ENCODE measurements around the gene MEF2A.
"Not testable (repeated sequence)": the region's sequence is repeated elsewhere in the genome, so short reads cannot be mapped to it uniquely, and the experiment has no call there.

The MEF2A gene

GRCh38 chr15:99656205-99656604, 90.4 kb downstream of the MEF2A start:
- no peak for DNase-seq

DNA sequence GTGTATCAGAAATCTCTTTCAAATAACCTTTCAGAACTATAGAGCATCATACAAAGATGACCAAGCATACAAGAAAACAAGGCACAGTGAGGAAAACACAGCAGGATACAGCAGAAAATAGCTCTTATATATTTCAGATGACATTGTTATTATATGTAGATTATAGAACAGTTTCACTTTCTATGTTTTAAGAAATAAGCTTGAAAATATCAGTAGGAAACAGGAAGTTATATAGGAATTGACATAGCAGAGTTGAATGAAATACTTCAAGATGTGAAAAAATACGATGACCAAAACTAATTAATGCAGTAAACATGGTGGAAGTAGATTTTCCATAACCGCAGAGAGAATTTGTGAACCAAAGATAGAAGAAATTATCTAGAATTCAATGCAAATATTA, 92.2 kb downstream of the MEF2A start:
- no peak for DNase-seq

GRCh38 chr15:99662903-99663302, 97.1 kb downstream of the MEF2A start:
- DNase-seq: no peak

DNA sequence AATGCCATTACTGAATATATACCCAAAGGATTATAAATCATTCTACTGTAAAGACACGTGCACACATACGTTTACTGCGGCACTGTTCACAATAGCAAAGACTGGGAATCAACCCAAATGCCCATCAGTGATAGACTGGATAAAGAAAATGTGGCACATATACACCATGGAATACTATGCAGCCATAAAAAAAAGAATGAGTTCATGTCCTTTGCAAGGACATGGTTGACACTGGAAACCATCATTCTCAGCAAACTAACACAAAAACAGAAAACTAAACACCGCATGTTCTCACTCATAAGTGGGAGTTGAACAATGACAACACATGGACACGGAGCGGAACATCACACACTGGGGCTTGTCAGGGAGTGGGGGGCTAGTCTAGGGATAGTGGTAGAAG, 100.3 kb downstream of the MEF2A start:
- not testable (repeated sequence) for DNase-seq

DNA sequence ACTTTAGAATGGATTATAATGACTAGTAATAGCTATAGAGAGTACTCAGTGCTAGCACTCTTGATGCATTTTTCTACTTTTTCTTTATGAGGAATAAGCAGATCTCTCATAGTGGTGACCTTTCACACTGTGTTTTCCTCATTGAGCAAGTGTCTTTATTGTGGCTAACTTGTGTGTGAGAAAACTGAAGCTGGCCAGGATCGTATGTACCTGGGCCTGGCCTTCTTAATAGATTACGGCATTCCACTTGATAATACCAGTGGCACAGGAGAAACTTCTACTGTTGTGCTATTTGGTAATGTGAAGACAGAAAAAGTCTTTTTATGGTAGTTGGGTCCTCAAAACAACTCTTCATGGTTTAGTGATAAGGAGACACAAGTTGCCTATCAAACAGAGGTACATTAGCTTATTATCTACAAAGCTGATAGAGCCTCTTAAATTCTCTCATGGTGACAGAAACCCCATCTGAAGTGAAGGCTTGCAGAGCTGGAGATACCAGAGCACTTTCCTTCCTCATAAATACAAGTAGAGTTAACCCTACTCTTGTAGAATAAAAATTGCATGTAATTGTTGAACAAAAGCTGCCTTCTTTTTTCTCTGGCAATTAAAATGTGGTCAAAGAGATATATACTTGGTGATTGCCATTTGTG, 102.9 kb downstream of the MEF2A start:
- no peak for DNase-seq

DNA sequence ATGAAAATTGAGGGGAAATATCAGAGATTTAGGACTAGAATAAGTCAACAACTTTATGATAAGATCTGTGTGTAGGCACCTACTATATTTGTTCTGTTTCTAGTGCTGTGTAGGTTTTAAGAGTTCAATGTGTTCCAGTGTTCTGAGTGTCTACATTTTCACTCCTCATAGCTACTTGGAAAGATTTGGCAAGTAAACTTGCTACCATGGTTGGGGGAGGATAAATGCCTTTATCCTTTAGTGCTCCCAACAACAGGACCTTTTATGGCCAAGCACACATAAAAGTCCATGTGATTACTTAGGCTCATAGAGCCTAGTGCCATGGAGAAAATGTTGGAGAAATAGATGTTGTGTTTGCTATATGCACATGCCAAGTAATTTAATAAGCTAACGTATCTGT, 103.5 kb downstream of the MEF2A start:
- DNase-seq: no peak

DNA sequence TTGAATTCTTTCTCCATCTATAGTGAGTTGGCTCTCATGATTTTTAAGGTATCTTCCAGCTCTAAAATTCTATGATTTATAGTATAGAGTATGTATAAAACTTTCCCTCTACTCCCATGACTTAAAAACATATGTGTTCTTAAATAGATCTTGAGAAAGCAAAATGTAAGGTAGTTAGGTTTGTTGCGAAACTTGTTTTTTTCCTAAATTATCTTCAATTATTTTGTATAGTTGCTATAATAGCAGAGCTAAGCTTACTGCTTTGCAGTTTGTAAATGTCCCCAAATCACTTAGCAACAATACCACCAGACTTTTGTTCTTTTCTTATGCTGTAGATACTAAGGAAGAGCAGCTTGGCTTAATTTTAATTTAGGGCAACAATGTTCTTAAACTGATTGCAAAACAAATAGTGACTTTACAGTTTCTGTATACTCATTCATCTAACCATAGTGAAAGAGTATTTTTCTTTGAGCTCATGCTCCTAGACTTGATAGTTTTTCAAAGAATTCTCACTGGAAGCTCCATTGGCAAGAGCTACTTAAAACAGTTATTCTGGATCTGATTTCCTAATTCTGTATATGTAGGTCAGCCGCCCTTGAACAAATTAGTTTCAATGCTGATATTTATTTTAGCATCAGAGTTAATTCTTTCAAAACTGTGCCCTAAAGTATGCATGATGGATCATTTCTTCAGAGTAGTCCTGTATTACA, 106.3 kb downstream of the MEF2A start:
- DNase-seq: no peak

- DNase-seq: no peak
Measured at GRCh38 chr15:99673111-99673510, 107.3 kb downstream of the MEF2A start.

DNA sequence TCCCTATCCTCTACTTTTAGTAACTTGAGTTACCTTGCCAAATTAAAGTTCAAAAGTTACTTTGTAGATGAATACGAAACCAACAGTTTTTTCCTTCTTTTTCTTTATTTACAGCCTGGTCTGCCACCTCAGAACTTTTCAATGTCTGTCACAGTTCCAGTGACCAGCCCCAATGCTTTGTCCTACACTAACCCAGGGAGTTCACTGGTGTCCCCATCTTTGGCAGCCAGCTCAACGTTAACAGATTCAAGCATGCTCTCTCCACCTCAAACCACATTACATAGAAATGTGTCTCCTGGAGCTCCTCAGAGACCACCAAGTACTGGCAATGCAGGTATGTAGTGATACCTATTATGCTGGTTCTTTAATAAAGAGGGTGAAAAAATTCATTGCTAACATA, 108.5 kb downstream of the MEF2A start:
- DNase-seq: no peak

DNA sequence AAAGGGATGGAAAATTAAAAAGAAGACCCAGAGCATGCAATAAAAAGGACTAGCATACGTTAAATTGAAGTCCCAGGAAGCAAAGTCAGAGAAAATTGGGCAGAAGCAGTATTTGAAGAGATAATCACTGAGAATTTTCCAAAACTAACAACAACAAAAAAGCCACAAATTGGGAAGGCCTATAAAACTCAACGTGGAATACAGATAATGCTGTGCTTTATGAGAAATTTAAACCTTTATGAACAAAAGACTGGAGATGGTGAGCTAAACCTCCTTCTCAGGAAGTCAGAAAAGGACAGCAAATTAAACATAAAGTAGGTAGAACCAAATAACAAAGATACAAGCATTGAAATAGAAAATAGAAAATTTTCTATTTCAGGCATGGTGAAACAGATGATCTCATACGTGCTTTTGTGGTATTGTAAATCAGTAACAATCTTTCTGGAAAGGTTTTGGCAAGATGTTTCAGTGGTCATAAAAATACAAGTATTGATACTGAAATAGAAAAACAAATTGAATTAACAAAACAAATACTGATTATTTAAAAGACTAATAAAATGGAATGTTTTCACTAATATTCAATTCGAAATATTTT, 111.9 kb downstream of the MEF2A start:
- DNase-seq: no peak

DNA sequence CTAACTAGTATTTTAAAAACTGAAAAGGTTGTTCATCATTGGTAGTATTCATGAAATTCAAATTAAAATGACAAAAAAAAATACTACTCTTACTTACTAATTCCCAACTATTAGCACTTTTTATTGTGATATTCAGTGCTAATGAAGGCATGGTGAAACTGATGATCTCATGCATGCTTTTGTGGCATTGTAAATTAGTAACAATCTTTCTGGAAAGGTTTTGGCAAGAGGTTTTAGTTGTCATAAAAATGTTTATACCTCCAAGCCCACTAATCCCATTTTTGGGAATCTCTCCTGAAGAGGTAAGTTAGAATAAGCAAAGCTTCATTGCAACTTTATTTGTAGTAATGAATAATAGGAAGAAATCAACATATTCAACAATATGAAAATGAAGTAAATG, 114.5 kb downstream of the MEF2A start:
- DNase-seq: no peak

DNA sequence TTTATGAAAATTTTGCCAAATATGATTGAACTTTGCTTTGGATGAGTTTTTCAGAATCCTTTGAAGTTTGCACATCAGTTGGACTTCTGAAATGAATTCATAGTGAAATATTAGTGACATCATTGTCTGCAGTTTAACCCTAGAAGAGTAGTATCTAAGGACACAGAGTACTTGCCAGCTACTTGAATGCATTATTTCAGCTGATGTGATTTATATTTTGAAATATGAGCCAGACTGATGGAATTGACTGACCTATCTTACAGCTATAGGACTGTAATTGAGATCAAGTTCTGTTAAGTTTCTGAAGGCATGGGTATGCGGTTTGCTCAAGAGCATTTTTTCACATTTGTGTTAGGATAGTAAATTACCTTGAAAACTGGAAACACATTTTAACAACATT, 116.2 kb downstream of the MEF2A start:
- DNase-seq: no peak

DNA sequence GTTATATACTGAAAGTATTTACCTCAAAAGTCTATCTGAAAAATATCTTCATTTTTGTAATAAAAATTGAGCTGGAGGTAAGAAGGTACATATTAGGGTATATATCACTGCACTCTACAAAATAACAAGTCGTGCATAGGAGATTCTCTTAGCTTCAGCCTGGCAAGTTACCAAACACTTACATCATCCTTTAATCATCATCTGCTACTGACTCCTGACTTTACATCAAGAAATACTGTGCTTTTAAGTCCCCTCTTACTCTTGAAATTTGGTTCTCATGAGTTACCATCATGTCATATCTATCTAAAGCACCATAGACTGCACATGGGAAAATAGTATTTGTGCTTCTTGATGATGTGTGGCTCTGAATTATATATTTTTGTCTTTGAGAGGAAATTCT, 116.7 kb downstream of the MEF2A start:
- DNase-seq: no peak

GRCh38 chr15:99683000-99683670, 117.4 kb downstream of the MEF2A start:
- no peak for DNase-seq

DNA sequence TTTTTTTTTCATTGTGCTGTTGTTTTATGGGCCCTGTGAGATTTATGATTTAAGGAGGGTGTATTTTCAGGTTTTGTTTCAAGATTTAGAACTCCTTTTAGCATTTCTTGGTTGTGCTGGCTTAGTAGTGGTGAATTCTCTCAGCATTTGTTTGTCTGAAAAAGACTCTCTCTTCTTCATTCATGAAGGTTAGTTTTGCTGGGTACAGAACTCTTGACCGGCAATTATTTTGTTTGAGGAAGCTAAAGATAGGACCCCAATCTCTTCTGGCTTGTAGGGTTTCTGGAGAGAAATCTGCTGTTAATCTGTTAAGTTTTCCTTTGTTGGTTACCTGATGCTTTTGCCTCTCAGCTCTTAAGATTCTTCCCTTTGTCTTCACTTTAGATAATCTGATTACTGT, 120.5 kb downstream of the MEF2A start:
- no peak for DNase-seq

- no peak for DNase-seq
Measured at GRCh38 chr15:99692825-99693224, 127.0 kb downstream of the MEF2A start.

DNA sequence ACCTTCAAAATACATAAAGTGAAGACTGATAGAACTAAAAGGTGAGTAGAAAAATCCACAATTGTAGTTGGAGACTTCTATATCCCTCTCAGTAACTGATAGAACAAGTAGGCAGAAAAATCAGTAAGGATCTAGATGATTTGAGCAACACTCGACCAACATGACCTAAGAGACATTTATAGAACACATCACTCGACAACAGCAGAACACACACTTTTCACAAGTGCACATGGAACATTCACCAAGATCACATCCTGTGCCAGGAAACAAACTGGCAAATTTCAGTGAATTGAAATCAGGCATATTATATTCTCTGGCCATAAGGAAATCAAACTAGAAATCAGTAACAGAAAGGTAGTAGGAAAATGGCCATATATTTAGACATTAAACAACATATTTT, 130.3 kb downstream of the MEF2A start:
- DNase-seq: no peak

DNA sequence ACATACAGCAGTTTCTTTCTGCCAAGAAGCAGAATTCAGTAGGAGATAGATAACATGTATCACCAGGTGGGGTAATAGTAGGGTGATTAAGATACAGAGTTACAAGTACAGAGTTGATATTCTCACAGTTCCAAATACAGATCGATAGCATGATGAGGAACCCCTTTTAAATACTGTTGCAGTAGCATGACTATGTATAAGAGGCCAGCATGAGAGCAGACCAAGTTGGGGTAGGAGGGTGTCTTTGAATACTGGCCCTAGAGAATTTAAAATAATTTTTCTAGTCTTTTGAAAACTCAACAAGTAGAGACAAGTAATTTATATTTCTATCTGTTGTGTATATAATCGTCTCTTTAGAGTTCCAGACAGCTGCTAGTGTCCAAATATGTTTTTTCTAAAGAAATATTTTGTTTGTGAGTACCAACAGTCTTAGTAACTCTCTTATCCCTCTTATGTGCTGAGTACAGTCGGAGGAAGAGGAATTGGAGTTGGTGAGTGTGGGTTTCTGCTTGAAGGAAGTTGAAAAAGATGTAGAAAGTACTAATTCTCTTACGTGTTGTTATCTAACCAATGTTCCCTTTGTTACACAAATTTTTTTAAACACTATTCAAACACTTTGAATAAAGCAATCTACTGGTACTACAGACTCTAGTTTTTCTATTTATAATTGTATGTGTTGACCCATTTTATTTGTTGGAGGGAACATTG, 137.3 kb downstream of the MEF2A start:
- DNase-seq: no peak

DNA sequence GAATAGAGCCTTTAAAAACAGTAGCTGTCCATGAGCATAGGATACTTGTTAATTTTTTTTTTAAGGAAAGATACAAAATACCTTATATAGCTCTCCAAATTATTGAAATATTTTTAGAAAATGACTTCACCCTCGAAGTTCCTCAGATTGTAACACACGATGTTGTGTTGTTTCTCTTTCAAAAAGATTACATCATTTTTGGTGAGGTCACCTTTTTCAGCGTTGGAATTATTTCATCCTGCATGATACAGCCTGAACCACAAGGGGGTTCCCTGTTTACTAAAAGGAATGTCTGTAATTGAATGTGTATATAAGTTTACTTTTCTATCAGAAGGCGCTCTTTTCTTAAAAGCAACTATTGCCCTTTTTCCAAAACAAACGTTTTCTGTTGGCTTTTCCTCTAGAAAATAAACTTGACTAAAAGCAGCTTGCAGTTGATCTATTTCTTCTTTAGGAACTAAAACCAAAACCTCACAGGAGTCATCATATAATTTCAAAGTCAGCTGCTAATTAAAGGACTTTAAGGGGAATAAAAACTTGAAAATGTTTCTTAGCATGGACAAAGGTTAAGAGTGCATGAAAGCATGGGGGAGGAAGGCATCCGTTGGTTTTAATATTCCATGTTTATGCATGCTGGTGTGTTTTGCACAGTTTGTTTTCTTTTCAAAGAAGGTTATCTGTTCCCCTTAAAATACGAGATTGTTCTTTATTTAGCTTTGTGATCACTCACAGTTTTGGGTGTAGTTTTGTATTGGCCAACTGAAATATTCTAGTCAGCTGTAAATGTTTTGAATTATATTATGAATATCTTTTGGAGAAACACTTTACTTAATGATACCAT, 138.0 kb downstream of the MEF2A start:
- DNase-seq: no peak

DNA sequence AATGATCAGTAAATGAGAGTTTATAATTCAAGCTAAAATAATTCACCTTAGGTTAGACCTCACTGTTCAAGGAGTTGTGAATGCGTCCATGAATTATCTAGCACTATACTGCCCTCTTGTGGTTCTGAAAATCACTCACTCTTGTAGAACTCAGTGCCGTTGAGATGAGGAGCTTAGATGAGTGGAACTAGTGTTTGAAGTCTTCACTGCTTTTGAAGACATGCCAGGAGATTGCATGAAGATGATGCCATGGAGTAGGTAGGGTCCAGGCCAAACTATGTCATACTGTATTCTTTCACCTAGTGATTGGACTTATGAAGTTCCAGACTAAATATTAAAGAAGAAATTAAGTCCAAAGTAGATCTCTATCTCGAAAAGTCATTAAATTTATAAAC, 138.7 kb downstream of the MEF2A start:
- no peak for DNase-seq

GRCh38 chr15:99706557-99707303, 140.9 kb downstream of the MEF2A start:
- DNase-seq: peak; percentile 64

All from activated effector memory CD4-positive, alpha-beta T cell treated with anti-CD3 and anti-CD28 coated beads, Interleukin-2, amount 50 U/mL, for 16 hours (primary cell).